GM23248 (cell line): ENCODE measurements around the gene TM4SF4.

Source experiments
- EZH2 ChIP-seq: fragments of 200-600 bp; sonication (generic); IDR thresholded peaks from 2 replicates; pipeline ENCODE4 v1.6.1; 2018; ENCODE audit warnings: antibody characterized with exemption, mild to moderate bottlenecking; ENCODE audit not compliant: insufficient read depth, poor library complexity, severe bottlenecking
- EZH2phosphoT487 ChIP-seq: fragments of 200-600 bp; sonication (generic); IDR thresholded peaks from 2 replicates; pipeline ENCODE4 v1.6.1; 2018; ENCODE audit warnings: antibody characterized with exemption, moderate library complexity, mild to moderate bottlenecking, low read depth; ENCODE audit not compliant: insufficient read depth

- TF ChIP-seq EZH2 (no peak), EZH2phosphoT487 (no peak)
These were observed 61.9 kb downstream of the TM4SF4 start for GRCh38 chr3:149536429-149536828.
